HG03159 (cell line): ENCODE data around the gene TFPT.

Experiments used
- ATAC-seq: cut with Tn5 transposase; IDR thresholded peaks from one replicate; pipeline ENCODE4 v1.9.1; 2021; ENCODE audit warnings: mild to moderate bottlenecking, moderate library complexity; ENCODE audit not compliant: unreplicated experiment

TFPT gene

GRCh38 chr19:54149021-54149812, 33.8 kb upstream of the TFPT start:
- no peak for ATAC-seq

- no peak for ATAC-seq
Measured at GRCh38 chr19:54148158-54148557, 32.7 kb upstream of the TFPT start.

- no peak for ATAC-seq
Measured at GRCh38 chr19:54147676-54148075, 32.2 kb upstream of the TFPT start.

- ATAC-seq, result no peak
Measured at GRCh38 chr19:54145541-54146158, 30.2 kb upstream of the TFPT start.

GRCh38 chr19:54142166-54142780, 26.8 kb upstream of the TFPT start:
- ATAC-seq, result no peak

GRCh38 chr19:54141356-54141755, 25.9 kb upstream of the TFPT start:
- ATAC-seq, result no peak

- no peak for ATAC-seq
Measured at GRCh38 chr19:54138489-54139256, 23.2 kb upstream of the TFPT start.

GRCh38 chr19:54137699-54138488, 22.4 kb upstream of the TFPT start, which contains the start of gene CNOT3:
TSS of gene CNOT3 (plus strand) at chr19:54137762. CDS start at chr19:54142979, 5,217 bp downstream.
- ATAC-seq, result no peak

GRCh38 chr19:54136864-54137698, 21.6 kb upstream of the TFPT start:
- peak; percentile 79 for ATAC-seq

- no peak for ATAC-seq
Measured at GRCh38 chr19:54136086-54136863, 20.8 kb upstream of the TFPT start.

- ATAC-seq, result no peak
Measured at GRCh38 chr19:54133957-54134590, 18.6 kb upstream of the TFPT start.

GRCh38 chr19:54133312-54133956, 18.0 kb upstream of the TFPT start:
- ATAC-seq, result no peak

- no peak for ATAC-seq
Measured at GRCh38 chr19:54129617-54129996, 14.2 kb upstream of the TFPT start.

- no peak for ATAC-seq
Measured at GRCh38 chr19:54128796-54129616, 13.5 kb upstream of the TFPT start.

GRCh38 chr19:54128441-54128725, 12.9 kb upstream of the TFPT start:
- no peak for ATAC-seq

- ATAC-seq, result no peak
Measured at GRCh38 chr19:54127688-54128440, 12.4 kb upstream of the TFPT start.

- no peak for ATAC-seq
Measured at GRCh38 chr19:54125713-54126112, 10.3 kb upstream of the TFPT start.
